IPS-18c (cell line): ENCODE results near the gene NFE2L3.
A peak's percentile ranks its signal among the peaks of the same experiment; 100 is the strongest.
"Not testable (repeated sequence)": the region's sequence is repeated elsewhere in the genome, so short reads cannot be mapped to it uniquely, and the experiment has no call there.

Source experiments
- H3K4me3 ChIP-seq: 2 replicates; pipeline ENCODE4 v1.7.0; 2013; ENCODE audit warnings: low read depth, mild to moderate bottlenecking, low read length, moderate library complexity; ENCODE audit not compliant: insufficient read depth
- H3K9me3 ChIP-seq: one replicate; pipeline ENCODE4 v1.6.1; 2013; ENCODE audit warnings: mild to moderate bottlenecking, low read length, moderate library complexity; ENCODE audit not compliant: control insufficient read depth, insufficient read depth

The NFE2L3 gene

DNA sequence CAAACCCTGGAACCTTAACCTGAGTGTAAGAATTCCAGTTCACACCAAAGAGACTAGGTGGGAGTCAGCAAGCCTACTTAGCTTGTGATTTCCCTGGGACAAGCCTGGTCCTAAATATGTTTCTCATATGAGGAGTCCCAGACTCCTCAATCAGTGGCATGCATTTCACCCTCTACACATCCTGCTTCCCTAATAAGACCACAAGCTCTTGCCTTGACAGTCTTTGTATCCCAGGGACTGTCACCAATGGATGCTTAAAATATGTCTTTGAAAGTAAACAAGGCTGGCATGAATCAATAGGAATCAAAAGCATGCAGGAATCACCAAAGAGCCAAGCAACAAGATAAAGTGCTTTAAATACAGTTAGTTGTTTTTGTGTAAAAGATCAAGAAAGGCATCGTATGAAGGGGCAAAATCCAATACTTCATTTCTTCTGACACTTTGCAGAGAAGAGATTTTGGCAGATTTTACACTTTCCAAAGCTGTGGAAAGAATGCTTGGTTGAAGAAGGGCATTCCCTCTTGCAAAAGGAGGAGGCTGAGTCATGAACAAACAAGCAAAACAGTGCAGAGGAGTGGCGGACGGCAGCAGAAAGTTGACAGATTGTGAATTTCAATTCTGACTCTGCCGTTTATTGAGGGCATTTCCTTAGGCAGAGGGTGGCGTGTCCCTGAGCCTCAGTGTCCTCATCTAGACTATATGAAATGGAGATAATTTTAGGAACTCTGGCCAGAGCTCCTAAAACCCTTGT lies 8.5 kb upstream of the NFE2L3 start:
- Histone ChIP-seq H3K4me3 (no peak overlapping the region), H3K9me3 (peaks cover 4% of the 10 kb centered on the region)

DNA sequence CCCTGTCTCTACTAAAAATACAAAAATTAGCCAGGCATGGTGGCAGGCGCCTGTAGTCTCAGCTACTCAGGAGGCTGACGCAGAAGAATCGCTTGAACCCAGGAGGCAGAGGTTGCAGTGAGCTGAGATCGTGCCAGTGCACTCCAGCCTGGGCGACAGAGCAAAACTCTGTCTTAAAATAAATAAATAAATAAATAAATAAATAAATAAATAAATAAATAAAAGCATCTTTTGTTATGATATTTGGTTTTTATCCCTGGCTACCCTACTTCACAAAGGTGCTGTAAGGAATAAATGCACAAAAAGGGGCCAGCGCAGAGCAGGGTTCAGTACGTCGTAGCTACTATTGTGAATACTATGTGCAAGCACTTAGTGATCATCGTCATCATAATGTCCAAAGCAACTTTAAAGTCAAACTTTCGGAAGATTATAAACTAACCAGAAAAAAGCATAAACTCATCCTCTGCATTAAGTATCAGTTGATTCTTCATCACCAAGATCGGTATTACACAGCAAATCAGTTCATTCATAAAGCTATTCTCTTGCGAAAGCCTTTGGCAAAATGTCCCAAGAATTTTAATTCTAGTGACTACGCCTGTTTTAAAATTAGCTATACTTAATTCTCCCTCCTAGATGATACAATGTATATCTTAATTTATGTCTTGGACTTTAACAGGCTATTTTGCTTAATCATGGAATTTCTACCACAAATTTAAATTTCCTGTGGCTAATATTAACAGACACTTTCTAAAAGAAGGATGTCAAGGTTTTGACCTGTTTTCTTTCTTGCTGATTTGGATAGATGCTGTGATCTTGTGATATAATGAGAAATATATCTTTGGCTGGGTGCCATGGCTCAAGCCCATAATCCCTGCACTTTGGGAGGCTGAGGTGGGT lies 7.6 kb upstream of the NFE2L3 start:
- H3K9me3 ChIP-seq, result peaks cover 4% of the 10 kb centered on the region
- no peak overlapping the region for H3K4me3 ChIP-seq

DNA sequence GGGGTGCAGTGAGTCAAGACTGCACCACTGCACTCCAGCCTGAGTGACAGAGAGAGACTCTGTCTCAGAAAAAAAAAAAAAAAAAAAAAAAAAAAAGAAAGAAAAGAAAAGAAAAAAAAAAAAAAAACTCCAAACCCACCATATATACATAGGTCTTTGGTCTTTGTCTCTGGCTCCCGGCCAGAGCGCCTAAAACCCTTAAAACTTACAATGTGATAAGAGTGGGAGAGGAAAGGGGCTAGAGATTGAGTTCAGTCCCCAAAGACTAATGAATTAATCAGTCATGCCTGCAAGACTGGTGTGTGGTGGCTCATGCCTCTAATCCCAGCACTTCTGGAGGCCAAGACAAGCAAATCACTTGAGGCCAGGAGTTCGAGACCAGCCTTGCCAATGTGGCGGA lies 6.8 kb upstream of the NFE2L3 start:
- no peak overlapping the region for H3K4me3 ChIP-seq
- peaks cover 4% of the 10 kb centered on the region for H3K9me3 ChIP-seq

DNA sequence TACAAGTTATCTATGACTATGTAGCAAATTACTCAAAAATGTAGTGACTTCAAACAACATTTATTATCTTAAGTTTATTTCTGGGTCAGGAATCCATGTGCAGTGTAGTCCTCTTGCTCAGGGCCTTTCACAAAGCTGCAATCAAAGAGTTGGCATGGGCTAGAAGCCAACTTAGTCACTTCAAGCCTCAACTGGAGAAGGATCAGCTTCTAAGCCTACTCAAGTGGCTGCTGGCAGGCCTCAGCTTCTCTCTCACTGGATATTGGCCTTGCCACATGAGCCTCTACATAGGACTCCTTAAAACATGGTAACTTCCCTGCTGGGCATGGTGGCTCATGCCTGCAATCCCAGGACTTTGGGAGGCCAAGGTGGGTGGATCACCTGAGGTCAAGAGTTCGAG lies 5.0 kb upstream of the NFE2L3 start:
- peaks cover 4% of the 10 kb centered on the region for H3K9me3 ChIP-seq
- no peak overlapping the region for H3K4me3 ChIP-seq

DNA sequence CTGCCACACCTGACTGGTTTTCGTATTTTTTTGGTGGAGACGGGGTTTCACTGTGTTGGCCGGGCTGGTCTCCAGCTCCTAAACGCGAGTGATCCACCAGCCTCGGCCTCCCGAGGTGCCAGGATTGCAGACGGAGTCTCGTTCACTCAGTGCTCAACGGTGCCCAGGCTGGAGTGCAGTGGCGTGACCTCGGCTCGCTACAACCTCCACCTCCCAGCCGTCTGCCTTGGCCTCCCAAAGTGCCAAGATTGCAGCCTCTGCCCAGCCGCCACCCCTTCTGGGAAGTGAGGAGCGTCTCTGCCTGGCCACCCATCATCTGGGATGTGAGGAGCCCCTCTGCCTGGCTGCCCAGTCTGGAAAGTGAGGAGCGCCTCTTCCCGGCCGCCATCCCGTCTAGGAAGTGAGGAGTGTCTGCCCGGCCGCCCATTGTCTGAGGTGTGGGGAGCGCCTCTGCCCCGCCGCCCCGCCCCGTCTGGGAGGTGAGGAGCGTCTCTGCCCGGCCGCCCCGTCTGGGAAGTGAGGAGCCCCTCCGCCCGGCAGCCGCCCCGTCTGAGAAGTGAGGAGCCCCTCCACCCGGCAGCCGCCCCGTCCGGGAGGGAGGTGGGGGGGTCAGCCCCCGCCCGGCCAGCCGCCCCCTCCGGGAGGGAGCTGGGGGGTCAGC lies 4.2 kb upstream of the NFE2L3 start:
- H3K4me3 ChIP-seq, H3K9me3 ChIP-seq: not testable (repeated sequence)

DNA sequence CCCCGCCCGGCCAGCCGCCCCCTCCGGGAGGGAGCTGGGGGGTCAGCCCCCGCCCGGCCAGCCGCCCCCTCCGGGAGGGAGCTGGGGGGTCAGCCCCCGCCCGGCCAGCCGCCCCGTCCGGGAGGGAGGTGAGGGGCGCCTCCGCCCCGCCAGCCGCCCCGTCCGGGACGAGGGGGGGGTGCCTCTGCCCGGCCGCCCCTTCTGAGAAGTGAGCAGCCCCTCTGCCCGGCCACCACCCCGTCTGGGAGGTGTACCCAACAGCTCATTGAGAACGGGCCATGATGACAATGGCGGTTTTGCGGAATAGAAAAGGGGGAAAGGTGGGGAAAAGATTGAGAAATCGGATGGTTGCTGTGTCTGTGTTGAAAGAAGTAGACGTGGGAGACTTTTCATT lies 3.7 kb upstream of the NFE2L3 start:
- H3K9me3 ChIP-seq, H3K4me3 ChIP-seq: not testable (repeated sequence)

DNA sequence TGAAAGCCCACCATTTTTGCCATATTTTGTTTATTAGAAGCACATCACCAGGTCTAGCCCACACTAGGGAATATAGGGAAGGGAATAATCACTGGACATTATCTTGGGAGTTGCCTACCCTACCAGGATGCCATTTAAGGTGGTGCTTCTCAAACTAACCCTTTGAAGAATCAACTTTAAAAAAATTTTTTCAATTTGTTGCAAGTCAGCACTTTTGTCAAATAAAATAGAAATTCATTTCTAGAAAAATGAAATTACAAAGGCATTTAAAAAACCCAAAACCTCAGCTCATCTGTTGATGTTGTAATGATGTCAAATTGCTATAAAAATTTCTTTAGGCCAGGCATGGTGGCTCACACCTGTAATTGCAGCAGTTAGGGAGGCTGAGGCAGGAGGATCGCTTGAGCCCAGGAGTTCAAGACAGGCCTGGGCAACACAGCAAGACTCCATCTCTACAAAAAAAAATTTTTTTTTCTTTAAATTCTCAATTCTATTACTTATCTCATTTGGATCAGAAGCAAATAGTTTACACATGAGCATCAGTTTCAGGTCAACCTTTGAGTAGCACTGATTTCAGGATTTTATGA lies 2.5 kb upstream of the NFE2L3 start:
- Histone ChIP-seq H3K9me3 (peaks cover 4% of the 10 kb centered on the region), H3K4me3 (no peak overlapping the region)

DNA sequence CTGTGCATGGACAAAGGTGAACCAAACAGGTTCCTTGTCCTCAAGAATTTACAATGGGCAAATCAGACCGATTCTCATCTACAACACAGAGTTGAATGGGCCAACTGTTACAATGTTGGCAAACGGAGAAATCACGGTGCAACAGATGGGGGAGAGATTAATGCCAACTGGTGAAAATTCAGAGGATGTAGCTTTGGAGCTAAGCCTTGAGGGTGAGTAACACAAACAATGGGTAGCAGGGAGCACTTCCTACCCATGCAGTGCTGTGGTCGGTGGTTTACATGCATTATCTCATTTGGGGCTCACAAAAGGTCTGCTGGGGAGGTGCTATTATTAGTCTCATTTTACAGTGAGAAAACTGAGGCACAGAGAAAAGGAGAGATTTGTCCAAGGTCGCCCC lies 902 bp upstream of the NFE2L3 start:
- Histone ChIP-seq H3K9me3 (peaks cover 4% of the 10 kb centered on the region), H3K4me3 (no peak overlapping the region)

DNA sequence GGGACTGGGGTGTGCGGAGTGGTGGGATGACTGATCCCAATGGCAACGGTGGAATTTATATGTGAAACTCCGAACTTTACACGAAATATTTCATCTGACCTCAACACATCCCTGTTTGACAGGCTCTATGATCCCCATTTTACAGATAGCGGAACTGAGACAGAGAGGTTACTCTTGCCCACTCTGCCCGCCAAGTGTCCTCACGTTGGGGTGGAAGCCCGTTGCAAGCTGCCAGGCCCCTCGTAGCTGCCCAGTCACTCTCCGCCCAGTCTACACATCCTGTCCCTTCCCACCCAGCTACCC lies 397 bp upstream of the NFE2L3 start:
- Histone ChIP-seq H3K4me3 (peak overlapping the region; percentile 6; the same call in 1 of the 2 replicates), H3K9me3 (peaks cover 4% of the 10 kb centered on the region)

DNA sequence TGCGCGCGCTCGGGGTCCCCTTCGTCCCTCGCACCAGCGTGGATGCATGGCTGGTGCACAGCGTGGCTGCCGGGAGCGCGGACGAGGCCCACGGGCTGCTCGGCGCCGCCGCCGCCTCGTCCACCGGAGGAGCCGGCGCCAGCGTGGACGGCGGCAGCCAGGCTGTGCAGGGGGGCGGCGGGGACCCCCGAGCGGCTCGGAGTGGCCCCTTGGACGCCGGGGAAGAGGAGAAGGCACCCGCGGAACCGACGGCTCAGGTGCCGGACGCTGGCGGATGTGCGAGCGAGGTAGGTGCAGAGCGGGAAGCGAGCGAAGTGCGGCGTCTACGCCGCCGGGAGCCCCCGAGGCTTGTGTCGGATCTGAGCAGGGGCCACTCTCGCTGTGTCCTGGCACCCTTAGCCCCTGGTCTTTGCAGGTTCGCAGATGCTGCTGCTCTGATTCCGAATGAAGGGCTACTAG lies 813 bp downstream of the NFE2L3 start:
- peak overlapping the region; percentile 69 for H3K4me3 ChIP-seq
- H3K9me3 ChIP-seq, result not testable (repeated sequence)

DNA sequence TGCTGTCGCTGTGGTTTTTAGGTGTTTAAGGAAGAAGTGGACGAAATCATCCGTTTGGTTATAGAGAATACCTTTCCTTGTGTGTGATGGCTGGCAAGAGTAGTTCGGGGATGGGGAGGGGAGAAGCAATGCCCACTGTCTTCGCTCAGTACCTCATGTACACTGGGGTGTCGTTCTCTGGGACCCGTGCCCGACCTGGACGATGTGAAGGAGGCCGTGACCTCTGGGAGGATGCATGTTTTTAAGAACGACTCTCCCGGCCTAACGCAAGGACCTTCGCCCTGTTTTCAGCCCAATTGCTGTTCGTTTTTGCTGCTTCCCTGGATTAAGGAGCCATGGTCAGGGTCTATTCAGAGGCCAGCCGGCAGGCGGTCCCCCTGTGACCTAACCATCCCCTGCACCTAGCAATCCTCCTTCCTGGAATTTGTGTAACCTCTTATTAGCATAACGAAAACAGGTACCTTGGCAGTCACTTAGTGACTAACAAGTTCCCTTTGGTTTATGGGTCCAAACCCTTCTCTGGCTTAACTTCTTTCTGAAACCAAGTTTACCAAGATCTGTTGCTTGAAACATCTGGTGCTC lies 1.3 kb downstream of the NFE2L3 start:
- no peaks in the 10 kb centered on the region for H3K9me3 ChIP-seq
- peak overlapping the region; percentile 69 for H3K4me3 ChIP-seq

DNA sequence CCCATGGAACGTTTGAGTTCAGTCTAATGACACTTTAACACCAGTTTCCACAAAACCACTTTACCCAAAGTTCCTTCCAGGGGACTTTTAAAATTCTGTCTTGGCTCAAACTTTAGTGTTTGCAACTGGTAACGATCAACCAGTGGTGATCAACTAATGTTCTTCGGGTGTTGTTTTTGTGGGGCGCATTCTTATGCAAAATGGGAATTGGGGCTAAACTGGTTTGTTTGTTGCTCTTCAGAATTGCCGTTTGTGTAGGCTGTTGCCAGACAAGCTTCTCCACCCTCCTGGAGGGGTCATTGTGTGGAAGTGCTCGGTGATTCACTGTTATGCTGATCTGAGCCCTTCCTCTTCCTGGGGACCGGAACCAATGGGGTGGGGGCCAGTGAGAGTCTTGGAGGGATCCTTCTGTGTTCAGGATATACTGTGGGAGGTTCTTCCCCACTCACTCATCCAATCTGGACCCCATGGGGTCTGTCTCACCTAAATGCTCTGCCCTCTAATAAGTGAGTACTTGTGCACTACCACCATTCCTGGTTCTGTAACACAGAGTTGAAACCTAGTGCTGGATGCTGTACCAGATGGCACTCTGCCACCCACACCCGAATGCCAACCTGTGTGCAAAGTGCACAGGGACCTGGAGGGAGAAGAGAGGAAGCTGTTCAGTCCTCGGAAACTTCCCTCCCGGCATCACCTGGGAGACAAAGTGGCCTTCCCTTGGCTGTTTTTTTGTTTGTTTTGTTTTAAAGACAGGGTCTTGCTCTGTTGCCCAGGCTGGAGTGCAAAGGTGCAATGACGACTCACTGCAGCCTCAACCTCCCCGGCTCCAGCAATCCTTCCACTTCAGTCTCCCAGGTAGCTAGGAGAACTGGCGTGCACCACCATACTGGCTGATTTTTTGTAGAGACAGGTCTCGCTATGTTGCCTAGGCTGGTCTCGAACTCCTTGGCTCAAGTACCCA lies 2.1 kb downstream of the NFE2L3 start:
- H3K9me3 ChIP-seq, result no peaks in the 10 kb centered on the region
- H3K4me3 ChIP-seq, result peak overlapping the region; percentile 69; the same call in 1 of the 2 replicates

DNA sequence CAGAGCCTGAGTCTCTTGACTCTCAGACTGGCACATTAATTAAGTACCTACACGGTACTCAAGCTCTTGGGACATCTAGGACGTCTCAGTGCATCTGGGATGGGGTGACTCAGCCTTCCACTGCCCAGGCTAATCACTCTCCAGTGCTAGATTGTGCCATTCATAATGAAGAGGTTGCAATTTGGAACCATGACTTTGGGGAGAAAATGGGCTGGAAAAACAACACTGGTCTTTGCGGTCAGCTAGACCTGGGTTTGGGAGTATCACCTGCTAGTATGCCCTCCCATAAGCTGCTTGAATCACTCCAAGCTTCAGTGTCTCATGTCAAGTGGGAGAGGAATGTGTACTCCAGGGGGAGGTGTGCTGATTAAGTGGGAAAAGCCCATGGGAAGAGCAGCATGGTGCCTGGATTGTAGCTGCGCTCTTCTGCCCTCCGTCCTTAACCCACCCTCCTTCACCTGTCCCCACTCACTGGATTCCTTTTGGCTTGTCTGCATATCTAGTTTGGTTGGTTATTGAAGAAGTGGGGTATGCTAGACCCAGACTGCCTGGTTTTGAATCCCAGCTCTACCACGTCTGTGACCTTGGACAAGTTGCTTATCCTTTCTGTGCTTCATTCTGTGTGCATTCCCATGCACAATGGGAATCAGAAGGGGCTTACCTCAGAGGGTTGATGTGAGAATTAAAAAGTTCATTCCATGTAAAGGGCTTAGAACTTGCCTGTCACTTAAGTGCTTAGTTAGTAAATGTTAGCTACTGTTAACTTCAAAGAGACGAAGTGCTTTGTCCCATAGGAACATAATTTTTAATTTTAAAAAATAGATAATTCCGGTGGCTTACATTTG lies 3.8 kb downstream of the NFE2L3 start:
- Histone ChIP-seq H3K9me3 (no peaks in the 10 kb centered on the region), H3K4me3 (no peak overlapping the region)

DNA sequence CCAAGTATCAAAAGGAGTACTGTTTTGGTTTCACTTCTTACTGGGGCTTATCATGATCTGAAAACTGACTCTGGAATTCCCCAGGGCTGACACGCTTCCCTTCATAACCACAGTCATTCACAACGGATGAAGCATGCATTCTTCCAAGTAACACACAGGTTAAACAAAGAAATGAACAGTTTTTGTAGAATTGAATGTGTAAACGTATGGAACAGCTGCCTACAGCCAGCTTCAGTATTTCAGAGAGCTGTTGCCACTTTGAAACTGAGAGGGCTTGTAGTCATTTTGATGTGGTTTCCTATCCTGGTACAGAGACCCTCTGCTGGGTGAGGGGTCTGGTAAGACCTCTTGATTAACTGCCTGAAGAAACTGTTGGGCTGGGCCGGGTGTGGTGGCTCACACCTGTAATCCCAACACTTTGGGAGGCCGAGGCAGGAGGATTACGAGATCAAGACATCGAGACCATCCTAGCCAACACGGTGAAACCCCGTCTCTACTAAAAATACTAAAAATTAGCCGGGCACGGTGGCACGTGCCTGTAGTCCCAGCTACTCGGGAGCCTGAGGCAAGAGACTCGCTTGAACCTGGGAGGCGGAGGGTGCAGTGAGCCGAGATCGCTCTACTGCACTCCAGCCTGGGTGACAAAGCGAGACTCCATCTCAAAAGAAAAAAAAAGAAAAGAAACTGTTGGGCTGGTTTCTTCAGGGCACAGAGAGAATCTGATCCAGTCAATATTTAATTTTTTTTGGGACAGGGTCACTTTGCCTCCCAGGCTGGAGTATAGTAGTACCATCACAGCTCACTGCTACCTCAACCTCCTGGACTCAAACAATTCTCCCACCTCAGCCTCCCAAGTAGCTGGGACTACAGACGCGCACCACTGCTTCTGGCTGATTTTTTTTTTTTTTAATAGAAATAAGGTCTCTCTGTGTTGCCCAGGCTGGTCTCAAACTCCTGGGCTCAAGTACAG lies 4.7 kb downstream of the NFE2L3 start:
- Histone ChIP-seq H3K9me3 (no peaks in the 10 kb centered on the region), H3K4me3 (no peak overlapping the region)
